ENCODE results near the gene ZNF619.

- TF ChIP-seq CTCF (IDR thresholded peaks at IDR 0.05) (no peak), POLR2A (IDR thresholded peaks at IDR 0.05) (no peak)
Observed at GRCh38 chr3:40499952-40500351, 23.0 kb downstream of the ZNF619 start.
